ENCODE data around the gene SPINK8.
"Not testable (repeated sequence)": the region's sequence is repeated elsewhere in the genome, so short reads cannot be mapped to it uniquely, and the experiment has no call there.

The SPINK8 gene

DNA sequence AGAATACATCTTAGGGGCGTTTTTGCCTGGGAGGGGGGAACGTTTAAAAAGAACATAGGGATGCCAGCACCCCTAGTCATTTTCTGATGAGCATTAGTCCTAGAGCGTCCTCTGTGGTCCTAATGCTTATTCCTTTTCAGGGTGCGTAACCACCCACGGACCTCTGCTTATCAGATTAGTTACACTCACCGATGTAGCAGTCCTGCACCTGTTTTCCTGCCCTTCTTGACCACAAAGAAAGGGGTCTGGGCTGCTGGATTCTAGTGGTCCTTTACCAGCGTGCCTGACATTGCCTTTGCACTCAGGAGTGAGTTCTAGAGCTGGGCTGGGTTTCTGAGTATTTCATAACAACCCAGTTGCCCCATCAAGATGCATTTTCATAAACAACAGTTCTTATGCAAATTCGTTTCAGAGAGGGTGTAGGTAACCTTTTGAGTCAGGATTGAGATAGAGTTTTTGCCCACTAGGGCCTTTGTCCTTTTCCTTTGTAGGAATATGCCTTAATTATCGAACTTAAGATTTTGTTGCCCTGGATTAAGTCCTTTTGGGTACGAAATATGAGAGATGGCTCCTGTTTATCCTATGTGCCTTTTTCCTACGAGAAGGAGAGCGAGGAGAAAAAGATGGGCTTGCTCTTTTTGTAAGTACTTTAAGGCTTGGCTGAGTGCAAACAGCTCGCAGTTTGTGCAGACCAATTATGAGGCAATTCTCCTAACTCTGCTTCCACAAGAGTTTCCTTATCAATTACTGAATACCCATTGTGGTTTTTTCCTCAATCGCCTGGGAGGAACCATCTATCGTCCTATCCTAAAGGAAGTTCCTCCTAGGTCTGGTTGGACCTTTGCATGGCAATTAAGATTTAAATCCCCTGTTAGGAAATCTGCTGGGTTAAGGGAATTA lies at the start of gene SPINK8:
TSS of gene SPINK8 (minus strand) at position 316 of the 900 bp plus-strand sequence. CDS start 5,320 bp downstream, outside the sequence.
- not testable (repeated sequence) for DNase-seq

GRCh38 chr3:48372862-48373435 lies 39.5 kb upstream of the SPINK8 start:
- no peak for DNase-seq

DNA sequence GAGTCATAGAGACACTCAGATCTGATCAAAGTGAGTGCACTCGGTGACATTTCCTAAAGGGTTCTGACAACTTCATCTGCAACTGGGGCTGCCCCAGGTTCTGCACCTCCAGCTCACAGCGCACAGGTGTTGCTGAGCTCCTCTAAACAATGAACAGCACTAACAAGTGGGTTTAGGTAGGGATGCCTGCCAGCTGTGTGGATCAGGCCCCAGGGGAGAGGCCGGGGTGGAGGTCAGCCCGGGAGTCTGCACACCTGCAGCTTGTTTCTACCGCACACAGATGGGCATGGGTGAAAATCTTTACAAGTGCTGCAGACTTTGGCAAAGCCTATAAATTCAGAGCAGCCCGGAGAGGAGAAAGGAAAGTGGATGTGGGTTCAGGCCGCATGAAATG lies 38.9 kb upstream of the SPINK8 start:
- DNase-seq, result no peak

DNA sequence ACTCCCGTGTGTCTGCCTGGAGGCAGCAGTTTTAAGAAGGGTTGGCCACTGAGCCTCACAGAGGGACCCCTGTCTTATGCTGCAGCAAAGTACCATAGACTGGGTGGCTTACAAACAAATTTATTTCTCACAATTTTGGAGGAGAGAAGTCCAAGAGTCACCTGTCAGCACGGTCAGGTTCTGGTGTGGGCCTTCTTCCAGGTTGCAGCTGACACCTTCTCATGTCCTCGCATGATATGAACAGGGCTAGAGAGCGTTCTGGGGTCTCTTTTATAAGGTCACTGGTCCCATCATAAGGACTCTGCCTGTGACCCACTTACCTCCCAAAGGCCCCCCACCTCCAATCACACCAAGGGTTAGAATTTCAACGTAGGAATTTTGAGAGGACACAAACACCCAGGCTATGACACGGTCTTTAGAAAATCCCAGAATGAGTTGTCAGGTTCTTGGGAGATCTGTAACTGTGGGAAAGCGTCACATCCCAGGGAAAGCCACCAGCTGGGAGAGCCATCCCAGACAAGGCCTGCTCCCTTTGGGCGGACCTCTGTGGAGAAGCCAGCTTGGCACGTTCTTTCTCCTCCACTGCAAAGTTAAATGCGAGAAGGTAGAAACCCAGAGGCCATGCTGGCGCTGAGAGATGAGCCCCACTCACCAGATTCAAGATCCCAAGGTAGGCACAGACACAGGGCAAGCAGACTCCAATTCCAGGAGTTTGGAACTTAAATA lies 38.4 kb upstream of the SPINK8 start, which contains the start of gene FBXW12:
TSS of gene FBXW12 (plus strand) at position 569 of the 726 bp plus-strand sequence. CDS start 549 bp downstream, outside the sequence.
- no peak for DNase-seq

- DNase-seq, result no peak
Observed at GRCh38 chr3:48370333-48370713, 36.9 kb upstream of the SPINK8 start.

DNA sequence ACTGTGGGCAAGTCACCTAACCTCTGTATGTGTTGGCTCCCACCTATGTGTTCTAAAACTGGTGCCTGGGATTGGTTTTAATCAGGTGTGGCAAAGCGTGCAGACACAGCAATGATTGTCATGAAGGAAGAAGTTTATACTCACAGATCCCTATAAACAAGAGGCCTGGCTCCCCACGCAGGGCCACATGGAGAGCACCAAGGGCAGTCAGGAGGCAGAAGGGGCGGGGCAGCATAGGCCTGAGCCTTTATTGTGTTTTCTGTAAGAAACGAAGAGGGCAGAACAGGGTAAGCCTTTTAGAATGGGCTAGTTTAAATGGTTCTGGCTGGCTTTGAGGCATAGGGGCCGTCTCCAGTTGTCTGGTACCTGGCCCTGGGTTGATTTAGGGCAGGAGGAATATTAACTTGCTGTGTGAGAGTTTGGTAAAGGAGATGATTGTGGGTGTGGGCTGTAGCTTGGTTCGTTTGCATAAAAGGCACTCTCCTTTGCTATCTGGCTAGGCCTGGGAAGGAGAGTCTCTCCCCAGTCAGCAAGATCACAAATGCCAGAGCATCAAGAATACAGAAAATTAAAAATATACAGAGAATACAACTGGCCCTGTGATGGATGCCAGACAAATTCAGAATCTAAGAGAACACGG lies 36.4 kb upstream of the SPINK8 start:
- no peak for DNase-seq

DNA sequence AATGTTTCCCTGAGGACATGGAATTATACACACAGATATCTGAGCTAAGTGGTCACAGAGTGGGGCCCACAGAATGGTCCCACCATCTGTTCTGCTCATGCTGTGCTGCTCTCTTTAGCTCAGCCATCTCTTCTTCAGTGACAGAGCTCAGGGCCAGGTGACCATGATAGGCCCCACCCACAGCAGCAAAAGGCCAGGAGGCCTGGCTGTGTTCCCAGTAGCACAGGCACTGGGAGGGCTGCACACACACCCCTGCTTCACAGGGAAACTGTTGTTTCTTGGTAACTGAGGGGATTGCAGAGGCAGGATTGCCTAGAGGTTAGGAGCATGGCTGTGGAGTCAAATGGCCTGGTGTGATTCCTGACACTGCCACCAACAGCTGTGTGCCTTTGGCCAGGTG lies 33.7 kb upstream of the SPINK8 start:
- DNase-seq, result no peak

DNA sequence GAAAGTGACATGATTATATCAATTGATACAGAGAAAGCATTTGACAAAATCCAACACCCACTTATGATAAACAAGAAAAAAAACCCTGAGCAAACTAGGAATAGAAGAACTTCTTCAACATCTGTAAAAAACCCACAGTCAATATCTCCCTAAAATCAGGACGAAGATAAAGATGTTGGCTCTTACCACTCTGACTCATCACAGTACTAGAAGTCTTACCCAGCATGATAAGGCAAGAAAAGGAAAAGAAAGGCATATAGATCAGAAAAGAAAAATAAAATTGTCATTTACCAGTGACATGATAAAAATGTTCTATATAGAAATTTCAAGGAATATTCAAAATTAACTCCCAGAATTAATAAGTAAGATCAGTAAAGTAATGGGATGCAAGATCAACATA lies 31.4 kb upstream of the SPINK8 start:
- no peak for DNase-seq

GRCh38 chr3:48361928-48362327 lies 28.5 kb upstream of the SPINK8 start:
- DNase-seq, result no peak

GRCh38 chr3:48356419-48356818 lies 23.0 kb upstream of the SPINK8 start:
- no peak for DNase-seq

DNA sequence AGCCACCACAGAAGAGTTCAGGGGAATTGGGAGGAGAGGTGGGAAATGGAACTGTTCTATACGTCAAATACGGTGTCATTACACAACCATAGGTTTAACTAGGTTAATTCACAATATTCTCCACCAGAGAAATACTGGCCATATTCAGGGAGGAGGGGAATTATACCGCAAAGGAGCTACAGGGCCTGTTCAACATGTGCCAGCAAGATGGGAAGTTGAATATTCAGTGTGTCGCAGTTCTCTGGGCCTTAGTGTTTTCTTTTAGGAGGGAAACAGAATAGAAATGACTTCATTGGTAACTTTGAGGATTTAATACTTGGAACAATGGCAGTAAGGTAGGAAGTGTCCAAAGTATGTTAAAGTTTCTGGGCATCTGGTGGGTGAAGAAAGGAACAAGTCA lies 20.5 kb upstream of the SPINK8 start:
- DNase-seq, result no peak

DNA sequence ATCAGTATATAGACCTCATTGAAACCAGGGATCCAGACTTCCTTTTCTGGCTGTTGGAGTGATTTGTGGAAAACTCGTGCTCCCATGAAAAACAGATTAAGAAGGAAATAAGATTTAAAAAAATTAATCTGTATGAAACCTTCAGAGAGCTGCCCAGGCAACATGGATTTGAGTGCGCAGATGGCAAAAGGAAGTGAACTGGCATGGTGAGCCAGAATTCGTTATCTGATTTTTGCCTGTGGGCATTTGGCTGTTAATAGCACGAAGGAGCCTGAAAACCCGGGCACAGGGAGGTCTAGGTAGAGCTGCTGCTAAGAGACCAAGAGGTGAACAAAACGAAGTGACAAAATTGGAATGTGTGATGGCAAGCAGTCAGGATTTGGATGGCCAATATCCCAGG lies 19.1 kb upstream of the SPINK8 start:
- no peak for DNase-seq

DNA sequence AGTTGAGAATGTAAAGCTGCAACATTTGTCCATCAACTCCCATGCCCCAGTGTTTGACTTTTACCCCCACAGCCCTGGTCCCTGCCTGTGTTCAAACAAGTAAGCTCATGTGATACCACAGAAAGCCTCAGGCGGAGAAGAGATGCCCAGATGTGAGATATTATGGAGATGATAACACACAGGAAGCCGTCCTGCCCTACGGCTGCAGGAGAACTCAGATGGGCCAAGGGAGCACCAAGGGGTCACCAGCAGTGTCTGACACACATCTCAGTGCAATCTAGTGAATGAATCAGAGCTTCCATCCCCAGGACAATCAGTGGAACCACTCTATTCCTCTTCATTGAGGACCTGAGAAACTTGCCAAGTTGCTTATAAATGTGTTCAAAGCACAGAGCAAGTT lies 14.0 kb upstream of the SPINK8 start:
- no peak for DNase-seq

GRCh38 chr3:48345946-48346572 lies 12.6 kb upstream of the SPINK8 start:
- no peak for DNase-seq

- DNase-seq, result no peak
Observed at GRCh38 chr3:48344867-48345507, 11.5 kb upstream of the SPINK8 start.

DNA sequence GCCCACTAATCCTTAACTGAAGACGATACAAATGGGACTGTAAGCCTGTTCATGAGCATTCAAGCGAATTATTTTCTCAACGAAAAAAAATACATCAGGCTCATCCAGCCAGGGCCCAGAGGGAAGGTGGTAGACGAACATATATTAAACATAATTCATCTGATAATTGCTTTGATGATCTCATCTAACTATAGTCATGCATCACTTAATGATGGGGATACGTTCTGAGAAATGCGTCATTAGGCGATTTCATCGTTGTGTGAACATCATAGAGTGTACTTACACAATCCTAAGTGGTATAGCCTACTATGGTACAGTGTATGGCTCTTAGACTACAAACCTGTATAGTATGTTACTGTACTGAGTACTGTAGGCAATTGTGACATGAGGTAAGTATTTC lies 10.0 kb upstream of the SPINK8 start:
- no peak for DNase-seq

GRCh38 chr3:48338635-48339034 lies 5.2 kb upstream of the SPINK8 start:
- DNase-seq, result no peak

DNA sequence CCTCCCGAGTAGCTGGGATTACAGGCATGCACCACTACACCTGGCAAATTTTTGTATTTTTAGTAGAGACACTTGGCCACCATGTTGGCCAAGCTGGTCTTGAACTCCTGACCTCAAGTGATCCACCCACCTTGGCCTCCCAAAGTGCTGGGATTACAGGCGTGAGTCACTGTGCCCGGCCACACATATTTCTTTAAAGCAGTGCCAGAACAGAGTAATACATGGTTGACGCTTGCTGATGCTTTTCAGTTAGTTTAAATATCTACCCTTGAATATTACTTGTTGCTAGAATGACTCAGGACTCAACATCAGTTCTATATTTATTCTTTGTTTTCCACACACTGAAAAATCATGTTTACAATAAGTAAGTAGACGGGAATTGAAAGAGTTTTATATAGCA lies 4.1 kb upstream of the SPINK8 start:
- DNase-seq, result not testable (repeated sequence)

DNA sequence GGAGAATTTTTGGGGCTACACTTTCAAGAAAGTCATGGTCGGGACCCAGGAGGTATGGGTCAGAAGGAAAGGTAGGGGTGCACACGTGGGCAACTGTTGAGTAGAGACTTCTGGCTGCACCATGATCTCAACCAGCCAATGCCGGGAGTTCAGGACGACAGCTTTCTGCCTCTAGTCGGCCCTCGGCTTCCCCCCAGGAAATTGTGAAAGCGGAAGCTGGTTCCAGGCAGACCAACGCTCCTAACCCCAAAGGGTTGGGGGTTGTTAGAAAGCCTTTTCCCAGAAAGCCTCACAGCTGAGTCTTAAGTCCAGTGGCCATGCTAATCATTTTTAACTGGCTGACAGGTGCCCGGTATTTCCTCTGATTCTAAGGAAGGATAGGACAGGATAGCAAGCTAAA lies 1.8 kb upstream of the SPINK8 start:
- not testable (repeated sequence) for DNase-seq

- no peak for DNase-seq
Observed at GRCh38 chr3:48334605-48335004, 1.1 kb upstream of the SPINK8 start.

GRCh38 chr3:48331706-48332435 lies 1.6 kb downstream of the SPINK8 start:
- not testable (repeated sequence) for DNase-seq

All from stimulated activated CD4-positive, alpha-beta T cell treated with anti-CD3 and anti-CD28 coated beads, Interleukin-1b, Interleukin-23, amount 100 ng/mL, for 48 hours (primary cell).